H1 (cell line): ENCODE results near the gene PPP1CA. TPM values are rescaled to one million over a fixed set of nuclear protein-coding genes. Genes with fewer than 3 reads are reported as not detected.

Experiments
- CTCF ChIP-seq, 3 experiments: IDR thresholded peaks; 1 replicate in 2 of 3; 2 replicates in 1 of 3; pipeline versions ENCODE4 v1.5.1 to v1.6.1; 2011; ENCODE audit warnings: low read length in 3 of 3, mild to moderate bottlenecking in 3 of 3, inconsistent platforms in 2 of 3, low read depth in 1 of 3, moderate library complexity in 1 of 3; ENCODE audit not compliant: insufficient read depth in 1 of 3; ENCODE audit errors: control extremely low read depth in 1 of 3
- MAX ChIP-seq: IDR thresholded peaks from 2 replicates; pipeline ENCODE4 v1.6.1; 2012; ENCODE audit warnings: inconsistent platforms
- PHF8 ChIP-seq: fragments of 200-600 bp; sonication (generic); conservative IDR thresholded peaks from 2 replicates; pipeline ENCODE4 v1.7.1; 2012; ENCODE audit warnings: low read depth, mild to moderate bottlenecking, inconsistent platforms, low read length, moderate library complexity
- SRF ChIP-seq: IDR thresholded peaks from 2 replicates; pipeline ENCODE4 v1.6.1; 2011; ENCODE audit warnings: mild to moderate bottlenecking, low read depth, low read length, moderate library complexity
- polyA plus RNA-seq, 7 experiments: library from polyadenylated mRNA; depleted of rRNA in 3 of 7; stranded (reverse) in 5 of 7; unstranded in 2 of 7; fragments of >200 nt in 5 of 7; fragments of 200-250 nt in 2 of 7; gene quantifications; 1 replicate in 5 of 7; 2 replicates in 1 of 7; 4 replicates in 1 of 7; pipeline versions ENCODE4 v1.2.1 to v1.2.3, GENCODE V29; 2011 to 2013; ENCODE audit warnings: missing spikeins in 2 of 7, mixed read lengths in 2 of 7
- total RNA-seq: library from RNA; stranded (reverse); fragmentation: NEBNext Ultra II Directional; extraction: Animal tissue kit (Norgen Biotek cat#: 25700); gene quantifications from 2 replicates; pipeline ENCODE4 v1.2.1, GENCODE V29; 2021

Gene PPP1CA
- total and polyA plus RNA-seq, 2 of the 8 experiments (the other 6 are each of a cell fraction or from before 2014, with no cell fraction given) = 198 to 359 TPM

GRCh38 chr11:67429038-67429668, 27.5 kb upstream of the PPP1CA start (continued):
- TF ChIP-seq SRF (no peak), PHF8 (no peak), MAX (no peak), CTCF (IDR thresholded peaks at IDR 0.05; ENCODE audit: control extremely low read depth in 1 of 3, insufficient read depth in 1 of 3, low read depth in 1 of 3, low read length in 3 of 3) (no peak)
